ENCODE data around the gene PRPSAP1.
"Not testable (repeated sequence)": the region's sequence is repeated elsewhere in the genome, so short reads cannot be mapped to it uniquely, and the experiment has no call there.

Gene PRPSAP1

DNA sequence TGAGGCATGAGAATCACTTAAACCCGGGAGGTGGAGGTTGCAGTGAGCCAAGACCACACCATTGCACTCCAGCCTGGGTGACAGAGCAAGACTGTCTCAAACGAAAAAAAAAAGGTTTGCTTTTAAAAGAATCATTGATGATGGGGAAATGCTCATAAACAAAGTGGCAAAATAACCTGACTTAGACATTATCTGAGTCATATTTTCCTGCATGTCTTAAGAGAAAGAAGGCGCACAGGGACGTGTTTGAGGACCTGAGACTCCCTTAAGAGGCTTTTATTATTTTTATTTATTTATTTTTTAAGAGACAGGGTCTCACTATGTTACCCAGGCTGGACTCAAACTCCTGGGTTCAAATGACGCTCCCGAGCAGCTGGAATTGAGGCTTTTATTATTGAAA is 5.7 kb upstream of the PRPSAP1 start:
- Histone ChIP-seq H3K9ac (ENCODE audit: low read depth in 1 of 2, low read length in 2 of 2) (no peak overlapping the region), H3K36me3 (ENCODE audit: control insufficient read depth in 2 of 2, insufficient read depth in 2 of 2, low read length in 2 of 2) (no peaks in the 10 kb centered on the region), H3K27me3 (ENCODE audit: control insufficient read depth in 2 of 2, insufficient read depth in 2 of 2, low read length in 2 of 2) (no peaks in the 10 kb centered on the region), H3K27ac (ENCODE audit: low read depth in 2 of 2, low read length in 2 of 2) (no peak overlapping the region), H3K9me3 (ENCODE audit: control insufficient read depth in 2 of 2, low read length in 2 of 2) (no peaks in the 10 kb centered on the region), H3K4me3 (ENCODE audit: low read length in 2 of 2) (no peak overlapping the region), H3K4me1 (ENCODE audit: control insufficient read depth in 2 of 2, insufficient read depth in 2 of 2, low read length in 2 of 2) (peaks cover 3 to 4% of the 10 kb centered on the region in 2 donors)

DNA sequence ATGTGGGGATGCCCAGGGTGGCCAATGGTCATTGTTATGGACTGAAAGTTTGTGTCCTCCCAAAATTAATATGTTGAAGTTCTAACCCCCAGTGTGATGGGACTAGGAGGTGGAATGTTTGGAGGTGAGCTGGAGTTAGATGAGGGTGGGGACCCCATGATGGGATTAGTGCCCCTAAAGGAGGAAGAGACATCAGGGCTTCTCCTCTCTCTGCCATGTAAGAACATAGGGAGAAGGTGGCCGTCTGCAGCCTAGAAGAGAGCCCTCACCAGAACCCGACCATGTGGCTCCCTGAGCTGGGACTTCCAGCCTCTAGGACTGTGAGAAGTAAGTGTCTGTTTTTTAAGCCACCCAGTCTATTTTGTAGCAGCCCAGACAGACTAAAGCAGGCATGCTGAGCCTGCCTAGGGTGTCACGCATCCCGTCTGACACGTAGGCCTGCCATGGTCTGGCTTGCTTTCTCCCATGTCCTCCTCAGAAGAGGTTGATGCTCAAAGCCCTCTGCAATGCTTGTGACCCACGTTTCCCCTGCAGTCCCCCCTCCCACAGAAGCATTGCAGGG is 4.0 kb upstream of the PRPSAP1 start:
- Histone ChIP-seq H3K4me3 (ENCODE audit: low read length in 2 of 2) (peak overlapping the region; percentile 30 to 59), H3K27ac (ENCODE audit: low read depth in 2 of 2, low read length in 2 of 2) (peak overlapping the region in 1 of 2 donors; percentile 77), H3K36me3 (ENCODE audit: control insufficient read depth in 2 of 2, insufficient read depth in 2 of 2, low read length in 2 of 2) (no peaks in the 10 kb centered on the region), H3K27me3 (ENCODE audit: control insufficient read depth in 2 of 2, insufficient read depth in 2 of 2, low read length in 2 of 2) (no peaks in the 10 kb centered on the region), H3K4me1 (ENCODE audit: control insufficient read depth in 2 of 2, insufficient read depth in 2 of 2, low read length in 2 of 2) (peaks cover 8 to 9% of the 10 kb centered on the region in 2 donors), H3K9me3 (ENCODE audit: control insufficient read depth in 2 of 2, low read length in 2 of 2) (no peaks in the 10 kb centered on the region), H3K9ac (ENCODE audit: low read depth in 1 of 2, low read length in 2 of 2) (no peak overlapping the region)

DNA sequence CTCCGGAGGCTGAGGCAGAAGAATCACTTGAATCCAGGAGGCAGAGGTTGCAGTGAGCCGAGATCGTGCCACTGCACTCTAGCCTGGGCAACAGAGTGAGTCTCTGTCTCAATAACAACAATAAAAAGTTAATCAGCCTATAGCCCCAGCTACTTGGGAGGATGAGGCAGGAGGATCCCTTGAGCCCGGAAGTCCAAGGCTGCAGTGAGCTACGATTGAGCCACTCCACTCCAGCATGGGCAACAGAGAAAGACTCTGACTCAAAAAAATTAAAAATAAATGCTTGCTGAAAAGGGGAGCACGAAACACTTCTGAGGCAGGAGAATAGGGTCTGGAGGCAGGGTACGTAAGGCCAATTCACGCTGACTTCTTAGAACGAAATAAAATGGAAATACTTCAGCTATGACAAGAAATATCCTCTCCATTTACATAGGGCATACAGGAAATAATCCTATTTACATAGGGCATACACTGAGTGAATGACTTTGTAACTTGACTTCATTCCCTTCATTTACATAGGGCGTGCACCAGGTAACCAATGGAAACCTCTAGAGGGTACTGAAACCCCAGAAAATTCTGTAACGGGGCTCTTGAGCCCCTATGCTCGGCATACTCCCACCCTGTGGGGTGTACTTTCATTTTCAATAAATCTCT is 3.2 kb upstream of the PRPSAP1 start:
- Histone ChIP-seq H3K9ac (ENCODE audit: low read depth in 1 of 2, low read length in 2 of 2) (peak overlapping the region in 1 of 2 donors; percentile 40), H3K4me3 (ENCODE audit: low read length in 2 of 2) (peak overlapping the region; percentile 30 to 59), H3K27me3 (ENCODE audit: control insufficient read depth in 2 of 2, insufficient read depth in 2 of 2, low read length in 2 of 2) (no peaks in the 10 kb centered on the region), H3K4me1 (ENCODE audit: control insufficient read depth in 2 of 2, insufficient read depth in 2 of 2, low read length in 2 of 2) (peaks cover 9 to 13% of the 10 kb centered on the region in 2 donors), H3K27ac (ENCODE audit: low read depth in 2 of 2, low read length in 2 of 2) (peak overlapping the region; percentile 77 to 80), H3K36me3 (ENCODE audit: control insufficient read depth in 2 of 2, insufficient read depth in 2 of 2, low read length in 2 of 2) (no peaks in the 10 kb centered on the region), H3K9me3 (ENCODE audit: control insufficient read depth in 2 of 2, low read length in 2 of 2) (no peaks in the 10 kb centered on the region)

DNA sequence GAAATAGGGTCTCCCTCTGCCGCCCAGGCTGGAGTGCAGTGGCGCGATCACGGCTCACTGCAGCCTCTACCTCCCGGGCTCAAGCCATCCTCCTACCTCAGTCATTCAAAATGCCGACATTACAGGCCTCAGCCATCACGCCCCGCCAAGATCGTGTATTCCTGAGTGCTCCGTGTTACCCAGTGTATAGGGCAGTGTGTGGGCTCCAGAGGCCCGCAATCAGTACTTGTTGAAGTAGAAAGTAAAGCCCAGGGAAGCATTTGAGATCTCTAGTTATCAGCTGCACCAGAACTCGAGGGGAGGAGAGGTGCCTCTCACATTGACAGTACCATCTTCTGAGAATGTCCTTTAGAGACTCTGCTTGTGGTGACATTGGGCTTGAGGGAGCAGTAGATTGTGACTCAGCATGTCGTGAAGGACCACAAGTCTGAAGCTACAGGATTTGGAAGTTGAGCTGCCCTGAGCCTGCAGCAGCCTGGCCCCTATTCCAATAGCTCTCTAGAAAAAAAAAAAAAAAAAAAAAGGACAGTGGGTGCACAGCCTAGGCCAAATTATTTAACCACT is 1.1 kb upstream of the PRPSAP1 start:
- Histone ChIP-seq H3K9ac (ENCODE audit: low read depth in 1 of 2, low read length in 2 of 2) (no peak overlapping the region), H3K4me3 (ENCODE audit: low read length in 2 of 2) (no peak overlapping the region), H3K4me1 (ENCODE audit: control insufficient read depth in 2 of 2, insufficient read depth in 2 of 2, low read length in 2 of 2) (peaks cover 9 to 14% of the 10 kb centered on the region in 2 donors), H3K27me3 (ENCODE audit: control insufficient read depth in 2 of 2, insufficient read depth in 2 of 2, low read length in 2 of 2) (no peaks in the 10 kb centered on the region), H3K9me3 (ENCODE audit: control insufficient read depth in 2 of 2, low read length in 2 of 2) (no peaks in the 10 kb centered on the region), H3K27ac (ENCODE audit: low read depth in 2 of 2, low read length in 2 of 2) (no peak overlapping the region), H3K36me3 (ENCODE audit: control insufficient read depth in 2 of 2, insufficient read depth in 2 of 2, low read length in 2 of 2) (no peaks in the 10 kb centered on the region)

DNA sequence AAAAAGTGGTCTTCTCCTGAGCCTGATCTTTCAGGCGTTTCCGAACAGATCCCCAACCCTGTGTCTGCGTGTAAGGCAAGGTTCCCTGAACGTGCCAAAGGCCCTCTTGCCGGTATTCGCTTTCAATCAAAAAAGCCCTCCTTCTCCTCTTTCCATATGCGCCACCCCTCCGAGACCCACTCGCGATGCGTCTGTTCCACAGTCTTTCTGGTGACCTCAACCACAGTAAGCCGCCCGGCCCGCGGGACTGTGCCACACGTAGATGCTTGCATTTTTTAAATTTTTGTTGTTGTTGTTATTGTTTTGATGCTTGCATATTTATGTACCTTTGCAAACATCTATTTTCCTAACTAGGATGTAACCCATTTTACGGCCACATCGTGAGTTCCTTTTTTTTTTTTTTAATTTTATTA is 607 bp upstream of the PRPSAP1 start:
- H3K36me3 ChIP-seq (ENCODE audit: control insufficient read depth in 2 of 2, insufficient read depth in 2 of 2, low read length in 2 of 2), result no peaks in the 10 kb centered on the region
- H3K4me3 ChIP-seq (ENCODE audit: low read length in 2 of 2), result peak overlapping the region; percentile 77 to 87

DNA sequence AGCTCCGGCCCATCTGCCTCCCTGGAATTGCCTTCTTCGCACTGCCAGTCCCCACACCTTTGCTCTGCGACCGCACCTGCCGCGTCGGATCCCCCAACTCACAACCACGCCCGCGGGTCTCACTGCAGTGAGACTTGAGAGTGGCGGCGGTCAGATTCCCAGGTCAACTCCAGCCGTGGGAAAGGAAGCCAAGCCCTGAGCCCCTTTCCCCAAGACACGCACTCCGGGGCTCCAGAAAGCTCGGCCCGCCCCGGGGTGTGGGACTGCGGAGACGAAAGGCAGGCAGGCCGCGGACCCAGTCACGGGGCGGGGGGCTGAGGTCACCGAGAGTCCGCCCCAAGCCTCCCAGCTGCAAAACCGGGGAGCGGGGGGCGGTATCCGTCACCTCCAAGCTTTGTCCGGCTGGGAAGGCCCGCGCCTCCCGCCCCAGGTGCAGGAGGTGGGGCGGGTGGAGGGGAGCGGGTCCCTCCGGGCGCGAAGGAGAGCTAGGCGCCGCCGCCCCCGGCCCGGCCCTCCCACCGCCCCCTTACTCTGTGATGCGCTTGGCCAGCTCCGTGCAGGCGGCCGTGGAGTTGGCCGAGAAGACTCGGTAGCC is 615 bp downstream of the PRPSAP1 start:
- H3K27ac ChIP-seq (ENCODE audit: low read depth in 2 of 2, low read length in 2 of 2), result peak overlapping the region; percentile 87 to 91
- H3K4me1 ChIP-seq (ENCODE audit: control insufficient read depth in 2 of 2, insufficient read depth in 2 of 2, low read length in 2 of 2), result peaks cover 9 to 14% of the 10 kb centered on the region in 2 donors
- H3K4me3 ChIP-seq (ENCODE audit: low read length in 2 of 2), result peak overlapping the region; percentile 77 to 87
- H3K9ac ChIP-seq (ENCODE audit: low read depth in 1 of 2, low read length in 2 of 2), result peak overlapping the region; percentile 72
- no peaks in the 10 kb centered on the region for H3K36me3 ChIP-seq (ENCODE audit: control insufficient read depth in 2 of 2, insufficient read depth in 2 of 2, low read length in 2 of 2)
- no peaks in the 10 kb centered on the region for H3K9me3 ChIP-seq (ENCODE audit: control insufficient read depth in 2 of 2, low read length in 2 of 2)
- no peaks in the 10 kb centered on the region for H3K27me3 ChIP-seq (ENCODE audit: control insufficient read depth in 2 of 2, insufficient read depth in 2 of 2, low read length in 2 of 2)

More for the DNA sequence above, 607 bp upstream of the PRPSAP1 start:
- Histone ChIP-seq H3K27ac (ENCODE audit: low read depth in 2 of 2, low read length in 2 of 2) (peak overlapping the region in 1 of 2 donors; percentile 91), H3K9ac (ENCODE audit: low read depth in 1 of 2, low read length in 2 of 2) (peak overlapping the region; percentile 72), H3K9me3 (ENCODE audit: control insufficient read depth in 2 of 2, low read length in 2 of 2) (no peaks in the 10 kb centered on the region), H3K27me3 (ENCODE audit: control insufficient read depth in 2 of 2, insufficient read depth in 2 of 2, low read length in 2 of 2) (no peaks in the 10 kb centered on the region), H3K4me1 (ENCODE audit: control insufficient read depth in 2 of 2, insufficient read depth in 2 of 2, low read length in 2 of 2) (peaks cover 9 to 14% of the 10 kb centered on the region in 2 donors)

DNA sequence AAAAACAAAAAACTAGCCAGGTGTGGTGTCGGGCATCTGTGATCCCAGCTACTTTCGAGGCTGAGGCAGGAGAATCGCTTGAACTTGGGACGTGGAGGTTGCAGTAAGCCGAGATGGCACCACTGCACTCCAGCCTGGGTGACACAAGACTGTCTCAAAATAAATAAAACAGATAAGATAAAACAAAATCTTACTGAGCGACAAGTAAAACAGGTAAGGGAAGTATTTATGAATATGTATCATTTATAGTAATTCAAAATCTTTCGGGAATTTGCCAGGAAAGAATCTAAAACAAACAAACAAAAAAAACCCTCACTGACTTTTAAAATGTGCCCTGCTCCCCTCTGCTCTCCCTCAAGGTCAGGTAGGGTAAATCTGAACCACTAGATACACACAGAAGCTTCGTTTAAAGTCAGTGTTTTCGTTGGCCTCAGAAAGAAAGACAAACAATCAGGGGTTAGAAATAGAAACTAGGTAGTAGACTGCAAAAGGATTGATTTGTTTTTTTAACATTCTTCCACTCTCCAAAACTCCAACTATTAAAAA is 2.1 kb downstream of the PRPSAP1 start:
- no peak overlapping the region for H3K9ac ChIP-seq (ENCODE audit: low read depth in 1 of 2, low read length in 2 of 2)
- H3K36me3 ChIP-seq (ENCODE audit: control insufficient read depth in 2 of 2, insufficient read depth in 2 of 2, low read length in 2 of 2), result peaks cover 4 to 6% of the 10 kb centered on the region in 2 donors
- H3K27me3 ChIP-seq (ENCODE audit: control insufficient read depth in 2 of 2, insufficient read depth in 2 of 2, low read length in 2 of 2), result no peaks in the 10 kb centered on the region
- no peak overlapping the region for H3K4me3 ChIP-seq (ENCODE audit: low read length in 2 of 2)
- H3K4me1 ChIP-seq (ENCODE audit: control insufficient read depth in 2 of 2, insufficient read depth in 2 of 2, low read length in 2 of 2), result peaks cover 9 to 14% of the 10 kb centered on the region in 2 donors
- no peak overlapping the region for H3K27ac ChIP-seq (ENCODE audit: low read depth in 2 of 2, low read length in 2 of 2)
- H3K9me3 ChIP-seq (ENCODE audit: control insufficient read depth in 2 of 2, low read length in 2 of 2), result no peaks in the 10 kb centered on the region

DNA sequence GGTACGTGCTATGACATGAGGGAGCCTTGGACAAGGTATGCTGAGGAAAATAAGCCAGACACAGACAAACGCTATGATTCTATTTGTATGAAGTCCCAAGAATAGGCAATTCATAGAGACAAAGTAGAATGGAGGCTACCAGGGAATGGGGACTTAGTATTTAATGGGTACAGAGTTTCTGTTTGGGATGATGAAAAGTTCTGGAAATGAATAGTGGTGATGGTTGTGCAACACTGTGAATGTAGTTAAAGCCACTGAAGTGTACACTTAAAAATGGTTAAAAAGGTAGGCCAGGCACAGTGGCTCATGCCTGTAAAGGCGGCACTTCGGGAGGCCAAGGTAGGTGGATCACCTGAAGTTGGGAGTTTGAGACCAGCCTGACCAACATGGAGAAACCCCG is 3.3 kb downstream of the PRPSAP1 start:
- no peak overlapping the region for H3K4me3 ChIP-seq (ENCODE audit: low read length in 2 of 2)
- H3K36me3 ChIP-seq (ENCODE audit: control insufficient read depth in 2 of 2, insufficient read depth in 2 of 2, low read length in 2 of 2), result peaks cover 11 to 17% of the 10 kb centered on the region in 2 donors
- H3K4me1 ChIP-seq (ENCODE audit: control insufficient read depth in 2 of 2, insufficient read depth in 2 of 2, low read length in 2 of 2), result peaks cover 9 to 14% of the 10 kb centered on the region in 2 donors
- H3K9me3 ChIP-seq (ENCODE audit: control insufficient read depth in 2 of 2, low read length in 2 of 2), result no peaks in the 10 kb centered on the region
- no peaks in the 10 kb centered on the region for H3K27me3 ChIP-seq (ENCODE audit: control insufficient read depth in 2 of 2, insufficient read depth in 2 of 2, low read length in 2 of 2)
- H3K27ac ChIP-seq (ENCODE audit: low read depth in 2 of 2, low read length in 2 of 2), result no peak overlapping the region
- H3K9ac ChIP-seq (ENCODE audit: low read depth in 1 of 2, low read length in 2 of 2), result no peak overlapping the region

DNA sequence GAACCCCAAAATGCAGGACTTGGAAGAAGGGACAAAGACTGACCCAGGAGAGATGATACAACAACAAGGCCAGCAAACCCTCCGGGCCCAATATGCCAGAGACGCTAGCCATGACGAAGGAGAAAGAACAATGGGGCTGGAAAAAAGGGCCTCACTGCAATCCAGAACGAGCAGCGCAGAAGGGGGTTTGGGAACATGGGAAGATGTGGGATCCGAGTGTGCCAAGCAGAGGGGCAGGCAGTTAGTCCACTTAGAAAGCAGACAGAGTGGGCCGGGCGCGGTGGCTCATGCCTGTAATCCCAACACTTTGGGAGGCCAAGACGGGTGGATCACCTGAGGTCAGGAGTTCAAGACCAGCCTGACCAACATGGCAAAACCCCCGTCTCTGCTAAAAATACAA is 6.8 kb downstream of the PRPSAP1 start:
- peaks cover 18 to 33% of the 10 kb centered on the region in 2 donors for H3K36me3 ChIP-seq (ENCODE audit: control insufficient read depth in 2 of 2, insufficient read depth in 2 of 2, low read length in 2 of 2)
- not testable (repeated sequence) for H3K4me1 ChIP-seq (ENCODE audit: control insufficient read depth in 2 of 2, insufficient read depth in 2 of 2, low read length in 2 of 2)

More for the DNA sequence above, 6.8 kb downstream of the PRPSAP1 start:
- not testable (repeated sequence) for H3K4me3 ChIP-seq (ENCODE audit: low read length in 2 of 2); H3K9me3 ChIP-seq (ENCODE audit: control insufficient read depth in 2 of 2, low read length in 2 of 2); H3K27ac ChIP-seq (ENCODE audit: low read depth in 2 of 2, low read length in 2 of 2); H3K27me3 ChIP-seq (ENCODE audit: control insufficient read depth in 2 of 2, insufficient read depth in 2 of 2, low read length in 2 of 2); H3K9ac ChIP-seq (ENCODE audit: low read depth in 1 of 2, low read length in 2 of 2)
